Epidermal melanocyte (primary cell): ENCODE measurements around the gene DRAM2.
"Not testable (repeated sequence)": the region's sequence is repeated elsewhere in the genome, so short reads cannot be mapped to it uniquely, and the experiment has no call there.

Experiments
- DNase-seq: peaks from one replicate; pipeline ENCODE4 v3.0.0; 2011; ENCODE audit warnings: low spot score; ENCODE audit not compliant: insufficient read length

DRAM2 gene

DNA sequence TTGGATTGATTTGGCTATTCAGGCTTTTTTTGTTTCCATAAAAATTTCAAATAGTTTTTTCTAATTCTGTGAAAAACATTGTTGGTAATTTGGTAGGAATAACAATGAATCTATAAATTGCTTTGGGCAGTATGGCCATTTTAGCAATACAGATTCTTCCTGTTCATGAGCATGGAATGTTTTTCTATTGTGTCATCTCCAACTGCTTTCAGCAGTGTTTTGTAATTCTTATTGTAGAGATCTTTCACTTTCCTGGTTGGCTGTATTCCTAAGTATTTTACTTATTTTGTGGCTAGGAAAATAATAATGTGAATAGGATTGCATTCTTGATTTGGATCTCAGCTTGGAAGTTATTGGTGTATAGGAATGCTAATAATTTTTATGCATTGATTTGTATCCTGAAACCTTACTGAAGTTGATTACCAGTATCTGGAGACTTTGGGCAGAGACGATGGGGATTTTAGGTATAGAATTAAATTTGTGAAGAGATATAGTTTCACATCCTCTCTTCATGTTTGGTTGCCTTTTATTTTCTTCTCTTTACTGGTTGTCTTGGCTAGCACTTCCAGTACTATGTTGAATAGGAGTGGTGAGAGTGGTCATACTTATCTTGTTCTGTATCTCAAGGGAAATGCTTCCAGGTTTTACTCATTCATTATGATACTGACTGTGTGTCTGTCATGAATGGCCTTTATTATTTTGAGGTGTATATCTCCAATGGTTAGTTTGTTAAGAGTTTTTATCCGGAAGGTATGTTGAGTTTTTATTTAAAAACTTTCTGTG lies 57.3 kb downstream of the DRAM2 start:
- DNase-seq: no peak

DNA sequence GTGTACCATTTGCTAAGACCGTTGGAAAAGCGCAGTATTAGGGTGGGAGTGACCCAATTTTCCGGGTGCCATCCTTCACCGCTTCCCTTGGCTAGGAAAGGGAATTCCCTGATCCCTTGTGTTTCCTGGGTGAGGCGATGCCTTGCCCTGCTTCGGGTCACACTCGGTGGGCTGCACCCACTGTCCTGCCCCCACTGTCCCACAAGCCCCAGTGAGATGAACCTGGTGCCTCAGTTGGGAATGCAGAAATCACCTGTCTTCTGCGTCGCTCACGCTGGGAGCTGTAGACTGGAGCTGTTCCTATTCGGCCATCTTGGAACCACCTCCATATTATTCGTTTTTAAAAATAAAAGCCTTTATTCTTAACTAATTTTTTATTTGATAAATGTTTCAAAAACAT lies 60.6 kb downstream of the DRAM2 start:
- not testable (repeated sequence) for DNase-seq

DNA sequence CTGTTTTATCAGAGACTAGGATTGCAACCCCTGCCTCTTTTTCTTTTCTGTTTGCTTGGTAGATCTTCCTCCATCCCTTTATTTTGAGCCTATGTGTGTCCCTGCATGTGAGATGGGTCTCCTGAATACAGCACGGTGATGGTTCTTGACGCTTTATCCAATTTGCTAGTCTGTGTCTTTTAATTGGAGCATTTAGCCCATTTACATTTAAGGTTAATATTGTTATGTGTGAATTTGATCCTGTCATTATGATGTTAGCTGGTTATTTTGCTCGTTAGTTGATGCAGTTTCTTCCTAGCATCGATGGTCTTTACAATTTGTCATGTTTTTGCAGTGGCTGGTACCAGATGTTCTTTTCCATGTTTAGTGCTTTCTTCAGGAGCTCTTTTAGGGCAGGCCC lies 62.6 kb downstream of the DRAM2 start:
- DNase-seq: not testable (repeated sequence)
